Measurements from ENCODE around the gene LRRC3.

DNA sequence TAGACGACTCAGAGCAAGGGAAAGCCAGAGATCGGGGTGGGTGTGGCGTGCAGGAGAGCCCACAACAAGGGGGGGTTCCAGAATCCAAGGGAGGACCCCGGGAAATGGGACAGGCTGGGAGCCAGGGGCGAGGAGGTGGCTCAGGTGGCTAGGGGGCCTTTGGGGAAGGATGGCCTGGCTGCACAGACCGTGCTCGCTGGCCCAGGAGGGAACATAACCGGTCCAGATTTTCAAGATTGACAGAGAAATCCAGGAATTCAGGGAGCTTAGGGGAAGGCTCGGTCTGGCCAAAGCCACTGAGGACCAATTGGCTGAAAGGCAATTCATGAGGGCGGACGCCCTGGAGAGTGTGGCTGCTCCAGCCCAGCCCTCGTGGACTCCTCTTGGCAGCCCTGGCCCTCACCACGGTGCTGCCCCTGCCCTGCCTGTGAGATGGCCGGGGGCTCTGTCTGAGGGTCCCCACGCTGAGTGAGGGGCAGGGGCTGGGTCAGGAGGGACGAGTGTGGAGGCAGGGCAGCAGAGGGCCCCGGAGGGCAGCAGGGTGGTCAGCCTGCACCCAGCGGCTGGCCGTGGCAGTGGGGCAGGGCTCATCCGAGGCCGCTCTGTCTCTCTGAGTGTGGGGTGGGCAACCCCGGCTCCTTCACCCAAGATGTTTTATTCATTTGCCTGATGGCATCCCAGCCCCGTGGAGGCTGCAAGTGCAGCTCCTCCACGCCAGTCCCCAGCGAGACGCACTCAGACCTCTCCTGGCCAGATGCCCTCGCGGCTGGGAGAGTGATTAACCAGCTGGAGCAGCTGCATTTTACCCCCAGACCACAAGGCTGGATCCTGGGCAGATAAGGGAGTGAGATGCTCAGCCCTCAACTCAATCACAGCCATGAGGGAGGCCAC lies 5.6 kb upstream of the LRRC3 start:
- TF ChIP-seq POLR2A (IDR thresholded peaks at IDR 0.05; ENCODE audit: low read depth, low read length): no peak
- TF ChIP-seq TAF1 (IDR thresholded peaks at IDR 0.05; ENCODE audit: low read depth, low read length): no peak
- TF ChIP-seq POLR2AphosphoS5 (IDR thresholded peaks at IDR 0.05; ENCODE audit: low read depth, low read length): no peak
- no peak for TF ChIP-seq SPI1 (IDR thresholded peaks at IDR 0.05; ENCODE audit: low read depth, low read length)

All from GM12891 (cell line).